HepG2 (cell line): Measurements from ENCODE around the gene PLPP3. TPM values are rescaled to one million over a fixed set of nuclear protein-coding genes. Genes with fewer than 3 reads are reported as not detected.

Source experiments
- ATRX ChIP-seq: sonication (generic); formaldehyde crosslinking; IDR thresholded peaks from 2 replicates; pipeline ENCODE4 v1.4.0; 2020; ENCODE audit warnings: missing genetic modification reagents, borderline replicate concordance
- CREM ChIP-seq, 2 experiments: sonication (generic) in 1 of 2; formaldehyde crosslinking in 1 of 2; IDR thresholded peaks; 2 replicates each; pipeline versions ENCODE4 v1.4.0 to v1.6.1; 2016 to 2020; ENCODE audit warnings: antibody characterized with exemption in 1 of 2, mild to moderate bottlenecking in 1 of 2, missing genetic modification reagents in 1 of 2
- HES4 ChIP-seq: sonication (generic); formaldehyde crosslinking; IDR thresholded peaks from 2 replicates; pipeline ENCODE4 v1.9.0; 2021; ENCODE audit warnings: mild to moderate bottlenecking, missing genetic modification reagents, borderline replicate concordance
- HNRNPH1 ChIP-seq: fragments of 200-400 bp; formaldehyde crosslinking; optimal IDR thresholded peaks from 2 replicates; pipeline ENCODE3; 2017; ENCODE audit warnings: mild to moderate bottlenecking, low read depth, low read length
- HOXA3 ChIP-seq: sonication (generic); formaldehyde crosslinking; IDR thresholded peaks from 2 replicates; pipeline ENCODE4 v1.5.0; 2020; ENCODE audit warnings: missing genetic modification reagents
- KLF11 ChIP-seq: IDR thresholded peaks from 2 replicates; pipeline ENCODE4 v1.6.1; 2016; ENCODE audit warnings: missing compliant biosample characterization
- MEIS2 ChIP-seq: sonication (generic); formaldehyde crosslinking; IDR thresholded peaks from 2 replicates; pipeline ENCODE4 v1.9.0; 2021; ENCODE audit warnings: mild to moderate bottlenecking, missing genetic modification reagents
- SP5 ChIP-seq: IDR thresholded peaks from 2 replicates; pipeline ENCODE4 v1.6.1; 2016; ENCODE audit warnings: low read depth, borderline replicate concordance
- TBP ChIP-seq: sonication (generic); formaldehyde crosslinking; IDR thresholded peaks from 2 replicates; pipeline ENCODE4 v1.5.0; 2020; ENCODE audit warnings: missing genetic modification reagents
- THAP7 ChIP-seq: sonication (generic); formaldehyde crosslinking; IDR thresholded peaks from 2 replicates; pipeline ENCODE4 v1.8.1; 2023; ENCODE audit warnings: mild to moderate bottlenecking, missing genetic modification reagents
- TRIM22 ChIP-seq: fragments of 450-650 bp; IDR thresholded peaks from 2 replicates; pipeline ENCODE4 v1.6.1; 2017
- XBP1 ChIP-seq: sonication (generic); formaldehyde crosslinking; IDR thresholded peaks from 2 replicates; pipeline ENCODE4 v1.5.0; 2020; ENCODE audit warnings: missing genetic modification reagents
- ZBTB3 ChIP-seq: sonication (generic); formaldehyde crosslinking; IDR thresholded peaks from 2 replicates; pipeline ENCODE4 v1.4.0; 2020; ENCODE audit warnings: low read depth, mild to moderate bottlenecking, moderate library complexity, missing genetic modification reagents, borderline replicate concordance
- ZNF225 ChIP-seq: sonication (generic); formaldehyde crosslinking; IDR thresholded peaks from 2 replicates; pipeline ENCODE4 v1.4.0; 2020; ENCODE audit warnings: mild to moderate bottlenecking, missing genetic modification reagents
- ZNF431 ChIP-seq: sonication (generic); formaldehyde crosslinking; IDR thresholded peaks from 2 replicates; pipeline ENCODE4 v1.9.0; 2022; ENCODE audit warnings: missing genetic modification reagents, low read depth, mild to moderate bottlenecking, borderline replicate concordance
- ZNF44 ChIP-seq: sonication (generic); formaldehyde crosslinking; IDR thresholded peaks from 2 replicates; pipeline ENCODE4 v1.5.1; 2020; ENCODE audit warnings: mild to moderate bottlenecking, missing genetic modification reagents
- ZNF724P ChIP-seq: sonication (generic); formaldehyde crosslinking; IDR thresholded peaks from 2 replicates; pipeline ENCODE4 v1.8.0; 2022; ENCODE audit warnings: missing genetic modification reagents, borderline replicate concordance
- ZNF75D ChIP-seq: sonication (generic); formaldehyde crosslinking; IDR thresholded peaks from 2 replicates; pipeline ENCODE4 v1.8.1; 2023; ENCODE audit warnings: missing genetic modification reagents, mild to moderate bottlenecking, borderline replicate concordance
- polyA plus RNA-seq, 8 experiments: library from polyadenylated mRNA; depleted of rRNA in 3 of 8; stranded (reverse) in 7 of 8; unstranded in 1 of 8; fragments of >200 nt; fragmentation: Illumina TruSeq in 4 of 8; extraction: Trizol in 4 of 8; gene quantifications; 2 replicates each; pipeline versions ENCODE4 v1.2.1 to v1.2.3, GENCODE V29; 2011 to 2016; ENCODE audit warnings: low read depth in 4 of 8, missing spikeins in 1 of 8, mixed read lengths in 1 of 8; ENCODE audit not compliant: insufficient read depth in 1 of 8
- total RNA-seq, 5 experiments: library from RNA; depleted of rRNA; stranded (reverse); fragments of >200 nt; fragmentation: Illumina TruSeq; extraction: Trizol; gene quantifications; 2 replicates each; pipeline ENCODE4 v1.2.3, GENCODE V29; 2016; ENCODE audit warnings: low read depth in 1 of 5
- TF ChIP-seq, protein P1 (sequence below): sonication (generic); formaldehyde crosslinking; IDR thresholded peaks from 2 replicates; pipeline ENCODE4 v1.4.0; 2020; ENCODE audit warnings: missing genetic modification reagents
- TF ChIP-seq, protein P2 (sequence below): sonication (generic); formaldehyde crosslinking; conservative IDR thresholded peaks from 2 replicates; pipeline ENCODE4 v1.8.0; 2022; ENCODE audit warnings: mild to moderate bottlenecking, moderate library complexity, missing genetic modification reagents

PLPP3 gene
- total and polyA plus RNA-seq, 2 of the 13 experiments (the other 11 are each of a cell fraction or from before 2014, with no cell fraction given): 49.7 to 65.8 TPM

- TF ChIP-seq, protein P1, sequence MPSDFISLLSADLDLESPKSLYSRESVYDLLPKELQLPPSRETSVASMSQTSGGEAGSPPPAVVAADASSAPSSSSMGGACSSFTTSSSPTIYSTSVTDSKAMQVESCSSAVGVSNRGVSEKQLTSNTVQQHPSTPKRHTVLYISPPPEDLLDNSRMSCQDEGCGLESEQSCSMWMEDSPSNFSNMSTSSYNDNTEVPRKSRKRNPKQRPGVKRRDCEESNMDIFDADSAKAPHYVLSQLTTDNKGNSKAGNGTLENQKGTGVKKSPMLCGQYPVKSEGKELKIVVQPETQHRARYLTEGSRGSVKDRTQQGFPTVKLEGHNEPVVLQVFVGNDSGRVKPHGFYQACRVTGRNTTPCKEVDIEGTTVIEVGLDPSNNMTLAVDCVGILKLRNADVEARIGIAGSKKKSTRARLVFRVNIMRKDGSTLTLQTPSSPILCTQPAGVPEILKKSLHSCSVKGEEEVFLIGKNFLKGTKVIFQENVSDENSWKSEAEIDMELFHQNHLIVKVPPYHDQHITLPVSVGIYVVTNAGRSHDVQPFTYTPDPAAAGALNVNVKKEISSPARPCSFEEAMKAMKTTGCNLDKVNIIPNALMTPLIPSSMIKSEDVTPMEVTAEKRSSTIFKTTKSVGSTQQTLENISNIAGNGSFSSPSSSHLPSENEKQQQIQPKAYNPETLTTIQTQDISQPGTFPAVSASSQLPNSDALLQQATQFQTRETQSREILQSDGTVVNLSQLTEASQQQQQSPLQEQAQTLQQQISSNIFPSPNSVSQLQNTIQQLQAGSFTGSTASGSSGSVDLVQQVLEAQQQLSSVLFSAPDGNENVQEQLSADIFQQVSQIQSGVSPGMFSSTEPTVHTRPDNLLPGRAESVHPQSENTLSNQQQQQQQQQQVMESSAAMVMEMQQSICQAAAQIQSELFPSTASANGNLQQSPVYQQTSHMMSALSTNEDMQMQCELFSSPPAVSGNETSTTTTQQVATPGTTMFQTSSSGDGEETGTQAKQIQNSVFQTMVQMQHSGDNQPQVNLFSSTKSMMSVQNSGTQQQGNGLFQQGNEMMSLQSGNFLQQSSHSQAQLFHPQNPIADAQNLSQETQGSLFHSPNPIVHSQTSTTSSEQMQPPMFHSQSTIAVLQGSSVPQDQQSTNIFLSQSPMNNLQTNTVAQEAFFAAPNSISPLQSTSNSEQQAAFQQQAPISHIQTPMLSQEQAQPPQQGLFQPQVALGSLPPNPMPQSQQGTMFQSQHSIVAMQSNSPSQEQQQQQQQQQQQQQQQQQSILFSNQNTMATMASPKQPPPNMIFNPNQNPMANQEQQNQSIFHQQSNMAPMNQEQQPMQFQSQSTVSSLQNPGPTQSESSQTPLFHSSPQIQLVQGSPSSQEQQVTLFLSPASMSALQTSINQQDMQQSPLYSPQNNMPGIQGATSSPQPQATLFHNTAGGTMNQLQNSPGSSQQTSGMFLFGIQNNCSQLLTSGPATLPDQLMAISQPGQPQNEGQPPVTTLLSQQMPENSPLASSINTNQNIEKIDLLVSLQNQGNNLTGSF (CRISPR knock-in tag): no peak
- no peak; the same call in 1 of the 2 replicates for TF ChIP-seq MEIS2 (CRISPR knock-in tag)
- no peak; the same call in 1 of the 2 replicates for TF ChIP-seq KLF11
- TF ChIP-seq HES4 (CRISPR knock-in tag): no peak
- peak; percentile 63; the same call in 1 of the 2 replicates for TF ChIP-seq THAP7 (CRISPR knock-in tag)
- TF ChIP-seq XBP1 (CRISPR knock-in tag): no peak
- no peak for TF ChIP-seq HNRNPH1
- no peak for TF ChIP-seq ZNF75D
- no peak for TF ChIP-seq TBP (CRISPR knock-in tag)
- no peak for TF ChIP-seq ZBTB3 (CRISPR knock-in tag)
- peak; percentile 24; the same call in 1 of the 2 replicates for TF ChIP-seq ZNF724P
- peak; percentile 33; the same call in 1 of the 2 replicates for TF ChIP-seq HOXA3
- TF ChIP-seq SP5 (CRISPR knock-in tag): no peak
- no peak for TF ChIP-seq ATRX (CRISPR knock-in tag)
- no peak for TF ChIP-seq ZNF431 (CRISPR knock-in tag)
- TF ChIP-seq TRIM22: no peak
- no peak for TF ChIP-seq ZNF225 (CRISPR knock-in tag)
- no peak for TF ChIP-seq CREM (IDR thresholded peaks at IDR 0.05)
- no peak for TF ChIP-seq CREM (CRISPR knock-in tag; IDR thresholded peaks at IDR 0.05)
- TF ChIP-seq ZNF44 (CRISPR knock-in tag): no peak
- TF ChIP-seq, protein P2, sequence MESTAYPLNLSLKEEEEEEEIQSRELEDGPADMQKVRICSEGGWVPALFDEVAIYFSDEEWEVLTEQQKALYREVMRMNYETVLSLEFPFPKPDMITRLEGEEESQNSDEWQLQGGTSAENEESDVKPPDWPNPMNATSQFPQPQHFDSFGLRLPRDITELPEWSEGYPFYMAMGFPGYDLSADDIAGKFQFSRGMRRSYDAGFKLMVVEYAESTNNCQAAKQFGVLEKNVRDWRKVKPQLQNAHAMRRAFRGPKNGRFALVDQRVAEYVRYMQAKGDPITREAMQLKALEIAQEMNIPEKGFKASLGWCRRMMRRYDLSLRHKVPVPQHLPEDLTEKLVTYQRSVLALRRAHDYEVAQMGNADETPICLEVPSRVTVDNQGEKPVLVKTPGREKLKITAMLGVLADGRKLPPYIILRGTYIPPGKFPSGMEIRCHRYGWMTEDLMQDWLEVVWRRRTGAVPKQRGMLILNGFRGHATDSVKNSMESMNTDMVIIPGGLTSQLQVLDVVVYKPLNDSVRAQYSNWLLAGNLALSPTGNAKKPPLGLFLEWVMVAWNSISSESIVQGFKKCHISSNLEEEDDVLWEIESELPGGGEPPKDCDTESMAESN: peak; percentile 55; the same call in 1 of the 2 replicates
These were observed at the start of gene PLPP3 (continued) for GRCh38 chr1:56578963-56579875.
